ENCODE results near the gene KIF3C. TPM values are rescaled to one million over a fixed set of nuclear protein-coding genes. Genes with fewer than 3 reads are reported as not detected.

KIF3C gene
- total and polyA plus RNA-seq, 2 of the 8 experiments (the other 6 are each of a cell fraction or from before 2014, with no cell fraction given), result 13.4 to 58.1 TPM

DNA sequence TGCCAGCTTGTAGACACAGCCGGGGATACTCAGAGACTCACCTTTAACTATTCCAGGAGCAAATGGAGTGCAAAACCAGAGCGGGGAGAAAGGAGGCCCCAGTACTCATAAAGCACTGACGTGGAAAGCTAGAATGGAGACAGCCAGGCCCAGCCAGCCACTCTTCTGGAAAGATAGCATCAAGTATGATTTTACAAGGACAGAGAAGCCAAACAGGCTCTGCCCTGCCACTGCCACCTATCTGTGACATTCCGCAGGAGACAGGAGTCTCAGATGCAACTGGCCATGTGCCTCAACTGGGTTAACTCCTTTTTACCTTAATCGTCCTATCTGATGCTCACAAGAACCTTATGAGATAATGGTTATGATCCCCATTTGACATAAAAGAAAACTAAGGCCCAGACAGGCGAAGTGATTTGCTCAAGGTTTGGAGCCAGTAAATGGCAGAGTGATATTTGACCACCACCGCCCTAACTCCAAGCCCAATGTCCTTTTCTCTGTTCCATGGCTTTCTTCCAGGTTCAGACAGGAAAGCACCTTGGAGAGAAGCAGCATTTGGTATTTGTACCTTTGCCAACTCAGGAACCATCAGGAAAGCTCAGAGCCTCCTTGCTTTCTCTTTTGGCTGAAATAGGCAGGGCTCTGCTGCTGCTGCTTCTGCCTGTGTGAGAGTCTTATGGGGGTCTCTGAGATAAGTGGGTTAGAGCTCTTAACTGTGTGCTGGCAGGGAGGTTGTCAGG is 15.6 kb downstream of the KIF3C start:
- no peak for FAIRE-seq
- POLR2A ChIA-PET (ENCODE audit: partially characterized antibody), result interaction anchor here (0.5 to 1.0 kb wide), 2 partner anchors 13 to 14 kb away, joined by 3 to 5 read pairs; no protein-coding TSS in a partner anchor

More for the DNA sequence above, 15.6 kb downstream of the KIF3C start:
- H2BK15ac ChIP-seq (ENCODE audit: low read length), result no peak overlapping the region
- WGBS, 2 experiments (ENCODE audit: extremely low coverage in 1 of 2, insufficient coverage in 1 of 2, insufficient read length in 1 of 2, insufficient replicate concordance in 2 of 2, low coverage in 1 of 2, low lambda C conversion rate in 2 of 2, missing lambda C conversion rate in 1 of 2), result 87% methylated on average over 7 of the region's 7 CpGs; no CpG with 5 or more reads in 1 of the 2 experiments
- no peaks in the 10 kb centered on the region for H3K9me3 ChIP-seq (ENCODE audit: insufficient read depth in 2 of 2, low read depth in 1 of 2, low read length in 1 of 2)
- no peak overlapping the region for H2BK120ac ChIP-seq (replicated peaks; ENCODE audit: low read depth, low read length)
- peaks cover 0 to 9% of the 10 kb centered on the region in 2 experiments; a peak in 1 of 4 replicates for H3K79me2 ChIP-seq (ENCODE audit: control insufficient read depth in 1 of 2, insufficient read depth in 2 of 2, low read length in 2 of 2)
- CTCF ChIA-PET (ENCODE audit: partially characterized antibody), result interaction anchor here (0.6 to 2.1 kb wide), 6 partner anchors 9 to 182 kb away, joined by 3 to 6 read pairs (median 3); no protein-coding TSS in a partner anchor
- no peak overlapping the region for H2AFZ ChIP-seq (ENCODE audit: low read length)
- H3K4me2 ChIP-seq (ENCODE audit: insufficient read depth in 1 of 2, low read depth in 2 of 2, low read length in 2 of 2), result no peak overlapping the region
- H3K56ac ChIP-seq (replicated peaks; ENCODE audit: insufficient read length, low read depth, low read length), result no peak overlapping the region
- H3K27ac ChIP-seq (ENCODE audit: low read depth, low read length), result no peak overlapping the region
- no peak overlapping the region for H3K14ac ChIP-seq (ENCODE audit: insufficient read length)
- H2BK20ac ChIP-seq (ENCODE audit: low read length), result no peak overlapping the region
- H4K5ac ChIP-seq (ENCODE audit: insufficient read length, low read depth, low read length), result no peak overlapping the region
- H4K91ac ChIP-seq (replicated peaks; ENCODE audit: insufficient read length, low read length), result no peak overlapping the region
- no peak overlapping the region for H2BK12ac ChIP-seq (ENCODE audit: low read depth, low read length)
- no peaks in the 10 kb centered on the region for H3K4me1 ChIP-seq (replicated peaks in 1 of 4; ENCODE audit: control insufficient read depth in 3 of 4, insufficient read depth in 4 of 4, low read length in 3 of 4)
- no peak overlapping the region for H3K4ac ChIP-seq (replicated peaks; ENCODE audit: insufficient read length, low read depth, low read length)
- no peak overlapping the region for H3K23ac ChIP-seq (ENCODE audit: insufficient read length)
- H3K79me1 ChIP-seq (ENCODE audit: low read depth, low read length), result no peaks in the 10 kb centered on the region; the same call in none of the 2 replicates
- no peak overlapping the region for H3K4me3 ChIP-seq (ENCODE audit: extremely low read depth in 1 of 4, insufficient read depth in 2 of 4, low read depth in 3 of 4, low read length in 4 of 4)
- H4K8ac ChIP-seq (ENCODE audit: extremely low read depth, insufficient read depth, low read length), result no peak overlapping the region
- H2AK5ac ChIP-seq (ENCODE audit: low read depth, low read length), result no peak overlapping the region
- H4K20me1 ChIP-seq (replicated peaks in 1 of 2; ENCODE audit: control insufficient read depth in 1 of 2, insufficient read depth in 2 of 2, low read length in 2 of 2), result peaks cover 4% of the 10 kb centered on the region in 2 experiments
- no peak overlapping the region for H3K18ac ChIP-seq (ENCODE audit: extremely low read depth, low read length)
- H3K36me3 ChIP-seq (ENCODE audit: control insufficient read depth in 2 of 4, insufficient read depth in 4 of 4, low read length in 3 of 4), result peaks cover 0 to 11% (median 0%) of the 10 kb centered on the region in 4 experiments; a peak in 4 of 8 replicates
- H3K27me3 ChIP-seq (replicated peaks in 1 of 4; ENCODE audit: control insufficient read depth in 3 of 4, extremely low read depth in 1 of 4, insufficient read depth in 3 of 4, low read length in 3 of 4), result no peaks in the 10 kb centered on the region
- no peaks in the 10 kb centered on the region for H3K23me2 ChIP-seq (ENCODE audit: low read depth, low read length)
- TF ChIP-seq CHD2 (IDR thresholded peaks at IDR 0.05; ENCODE audit: low read length), result no peak
- no peak for TF ChIP-seq TAF1 (IDR thresholded peaks at IDR 0.05; ENCODE audit: low read depth, low read length)
- TF ChIP-seq RAD21 (IDR thresholded peaks at IDR 0.05 in 1 of 2, conservative IDR thresholded peaks at IDR 0.05 in 1 of 2; ENCODE audit: low read depth in 2 of 2, low read length in 2 of 2), result no peak
- no peak for TF ChIP-seq TAF7 (optimal IDR thresholded peaks at IDR 0.05; ENCODE audit: borderline replicate concordance, low read depth, low read length)
- no peak for TF ChIP-seq SP1 (IDR thresholded peaks at IDR 0.05; ENCODE audit: low read depth, low read length)
- TF ChIP-seq CTBP2 (IDR thresholded peaks at IDR 0.05; ENCODE audit: borderline replicate concordance, insufficient read depth, insufficient read length, low read length), result no peak
- no peak overlapping the region for H3K9ac ChIP-seq (replicated peaks in 1 of 4; ENCODE audit: extremely low read depth in 1 of 4, low read depth in 3 of 4, low read length in 3 of 4)
- DNase-seq (ENCODE audit: low read depth in 1 of 2, low spot score in 2 of 2), result no peak
- H2BK5ac ChIP-seq (ENCODE audit: low read depth, low read length), result no peak overlapping the region

All from H1 (cell line).